ENCODE measurements around the gene RNF168.

- no peak for TF ChIP-seq FOXK2 (IDR thresholded peaks at IDR 0.05)
- no peak for TF ChIP-seq SUZ12 (IDR thresholded peaks at IDR 0.05)
- TF ChIP-seq FOXA1 (IDR thresholded peaks at IDR 0.05): no peak
- TF ChIP-seq SP1 (IDR thresholded peaks at IDR 0.05): no peak
- peak; percentile 59 for TF ChIP-seq PKNOX1 (IDR thresholded peaks at IDR 0.05)
- no peak for TF ChIP-seq BHLHE40 (IDR thresholded peaks at IDR 0.05; ENCODE audit: borderline replicate concordance)
- 0 out of 2 replicates have a peak, but pooled peaks have one; percentile 27 for TF ChIP-seq L3MBTL2 (conservative IDR thresholded peaks at IDR 0.05)
- no peak for TF ChIP-seq NFRKB (IDR thresholded peaks at IDR 0.05)
Measured at GRCh38 chr3:196431181-196432136, 72.1 kb downstream of the RNF168 start.
